Caco-2 (cell line): ENCODE results near the gene TBX10. TPM values are rescaled to one million over a fixed set of nuclear protein-coding genes. Genes with fewer than 3 reads are reported as not detected.

Experiments
- BruUV-seq: library from RNA; stranded (reverse); fragments of 400-500 nt; replicated peaks from 2 replicates; lab custom pipeline; 2021; lab: Mats Ljungman, UMichigan
- CTCF ChIA-PET: fragments of 300-600 bp; sonication (Branson Sonifier 250); formaldehyde crosslinking; loops from one replicate; lab custom pipeline; 2022; ENCODE audit warnings: antibody characterized with exemption; lab: Charles Lee
- POLR2A ChIA-PET: fragments of 300-600 bp; sonication (Branson Sonifier 250); formaldehyde crosslinking; loops from one replicate; lab custom pipeline; 2022; ENCODE audit warnings: antibody characterized with exemption; lab: Charles Lee
- DNase-seq, 2 experiments: peaks; one replicate each; pipeline versions ENCODE4 v3.0.0 to v3.0.0-alpha.2; 2020 to 2022
- H3K27me3 ChIP-seq: replicated peaks from 2 replicates; pipeline ENCODE4 v1.6.0; 2011; ENCODE audit warnings: low read length; ENCODE audit not compliant: control insufficient read depth, insufficient read depth
- H3K36me3 ChIP-seq: 2 replicates; pipeline ENCODE4 v1.5.1; 2011; ENCODE audit warnings: low read length; ENCODE audit not compliant: control insufficient read depth, insufficient read depth
- H3K4me1 ChIP-seq: fragments of 250-450 bp; sonication (Bioruptor Pico); 2 replicates; pipeline ENCODE4 v1.5.1; 2020; ENCODE audit warnings: mild to moderate bottlenecking
- H3K4me3 ChIP-seq: 2 replicates; pipeline ENCODE4 v1.5.1; 2011; ENCODE audit warnings: low read depth, mild to moderate bottlenecking, control low read depth, low read length
- H3K9me3 ChIP-seq: fragments of 250-450 bp; sonication (Bioruptor Pico); 2 replicates; pipeline ENCODE4 v1.5.1; 2020; ENCODE audit warnings: mild to moderate bottlenecking, moderate library complexity
- H3K27ac Mint-ChIP-seq: one replicate; pipeline ENCODE4 v1.8.0; 2022; ENCODE audit warnings: mixed read lengths; ENCODE audit not compliant: unreplicated experiment
- H3K27me3 Mint-ChIP-seq: one replicate; pipeline ENCODE4 v1.8.0; 2022; ENCODE audit warnings: mixed read lengths; ENCODE audit not compliant: insufficient read depth, unreplicated experiment
- H3K36me3 Mint-ChIP-seq: one replicate; pipeline ENCODE4 v1.8.0; 2022; ENCODE audit warnings: mild to moderate bottlenecking, mixed read lengths; ENCODE audit not compliant: insufficient read depth, unreplicated experiment
- H3K4me1 Mint-ChIP-seq: one replicate; pipeline ENCODE4 v1.8.0; 2022; ENCODE audit warnings: low read depth, mixed read lengths; ENCODE audit not compliant: unreplicated experiment
- H3K4me3 Mint-ChIP-seq: one replicate; pipeline ENCODE4 v1.8.0; 2022; ENCODE audit warnings: mild to moderate bottlenecking, moderate library complexity, mixed read lengths; ENCODE audit not compliant: unreplicated experiment
- H3K9me3 Mint-ChIP-seq: one replicate; pipeline ENCODE4 v1.8.0; 2022; ENCODE audit warnings: mixed read lengths; ENCODE audit not compliant: unreplicated experiment
- intact Hi-C: fragments of 100-400 bp; cut with micrococcal nuclease; formaldehyde crosslinking; loops from one replicate; pipeline ENCODE4 v1.10.0; 2022; ENCODE audit not compliant: unreplicated experiment
- total RNA-seq: library from RNA; stranded (reverse); gene quantifications from 2 replicates; pipeline ENCODE4 v1.2.3, GENCODE V29; 2022
- TF ChIP-seq, protein P1 (sequence below), 2 experiments: fragments of 200-600 bp in 1 of 2; IDR thresholded peaks; 1 replicate in 1 of 2; 2 replicates in 1 of 2; pipeline versions ENCODE4 v1.5.1 to v1.8.0; 2011 to 2022; ENCODE audit warnings: antibody characterized with exemption in 1 of 2, control low read depth in 1 of 2, inconsistent platforms in 1 of 2, low read depth in 1 of 2, low read length in 1 of 2, mild to moderate bottlenecking in 1 of 2, moderate library complexity in 1 of 2; ENCODE audit not compliant: insufficient read depth in 1 of 2, severe bottlenecking in 1 of 2, unreplicated experiment in 1 of 2

Gene TBX10
- total RNA-seq, 1 experiment from 2014 or later, result not detected

GRCh38 chr11:67611704-67612587 is 27.6 kb downstream of the TBX10 start:
- H3K36me3 ChIP-seq, result peaks cover 11% of the 10 kb centered on the region
- H3K4me1 ChIP-seq, result 0 out of 2 replicates have a peak, but pooled peaks cover 4% of the 10 kb centered on the region
- no peaks in the 10 kb centered on the region for H3K9me3 ChIP-seq
- H3K27me3 Mint-ChIP-seq, result no peaks in the 10 kb centered on the region
- H3K36me3 Mint-ChIP-seq, result peaks cover 38% of the 10 kb centered on the region
- TF ChIP-seq, protein P1, sequence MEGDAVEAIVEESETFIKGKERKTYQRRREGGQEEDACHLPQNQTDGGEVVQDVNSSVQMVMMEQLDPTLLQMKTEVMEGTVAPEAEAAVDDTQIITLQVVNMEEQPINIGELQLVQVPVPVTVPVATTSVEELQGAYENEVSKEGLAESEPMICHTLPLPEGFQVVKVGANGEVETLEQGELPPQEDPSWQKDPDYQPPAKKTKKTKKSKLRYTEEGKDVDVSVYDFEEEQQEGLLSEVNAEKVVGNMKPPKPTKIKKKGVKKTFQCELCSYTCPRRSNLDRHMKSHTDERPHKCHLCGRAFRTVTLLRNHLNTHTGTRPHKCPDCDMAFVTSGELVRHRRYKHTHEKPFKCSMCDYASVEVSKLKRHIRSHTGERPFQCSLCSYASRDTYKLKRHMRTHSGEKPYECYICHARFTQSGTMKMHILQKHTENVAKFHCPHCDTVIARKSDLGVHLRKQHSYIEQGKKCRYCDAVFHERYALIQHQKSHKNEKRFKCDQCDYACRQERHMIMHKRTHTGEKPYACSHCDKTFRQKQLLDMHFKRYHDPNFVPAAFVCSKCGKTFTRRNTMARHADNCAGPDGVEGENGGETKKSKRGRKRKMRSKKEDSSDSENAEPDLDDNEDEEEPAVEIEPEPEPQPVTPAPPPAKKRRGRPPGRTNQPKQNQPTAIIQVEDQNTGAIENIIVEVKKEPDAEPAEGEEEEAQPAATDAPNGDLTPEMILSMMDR (IDR thresholded peaks at IDR 0.05; ENCODE audit: insufficient read depth in 1 of 2, low read depth in 1 of 2, low read length in 1 of 2, severe bottlenecking in 1 of 2, unreplicated experiment in 1 of 2), result no peak
- POLR2A ChIA-PET, result no interaction called here
- CTCF ChIA-PET, result interaction anchor here (1.0 kb wide), 1 partner anchor 17 kb away, joined by 9 read pairs; the partner anchor contains the start of gene NUDT8
- peaks cover 2% of the 10 kb centered on the region for H3K4me1 Mint-ChIP-seq
- no peaks in the 10 kb centered on the region for H3K27me3 ChIP-seq
- H3K4me3 ChIP-seq, result no peak overlapping the region
- intact Hi-C loops, result no loop called here
- no peak overlapping the region for H3K27ac Mint-ChIP-seq
- no peak overlapping the region for H3K4me3 Mint-ChIP-seq
- no peak for DNase-seq
- BruUV-seq, result no TSS peak
- H3K9me3 Mint-ChIP-seq, result no peaks in the 10 kb centered on the region

DNA sequence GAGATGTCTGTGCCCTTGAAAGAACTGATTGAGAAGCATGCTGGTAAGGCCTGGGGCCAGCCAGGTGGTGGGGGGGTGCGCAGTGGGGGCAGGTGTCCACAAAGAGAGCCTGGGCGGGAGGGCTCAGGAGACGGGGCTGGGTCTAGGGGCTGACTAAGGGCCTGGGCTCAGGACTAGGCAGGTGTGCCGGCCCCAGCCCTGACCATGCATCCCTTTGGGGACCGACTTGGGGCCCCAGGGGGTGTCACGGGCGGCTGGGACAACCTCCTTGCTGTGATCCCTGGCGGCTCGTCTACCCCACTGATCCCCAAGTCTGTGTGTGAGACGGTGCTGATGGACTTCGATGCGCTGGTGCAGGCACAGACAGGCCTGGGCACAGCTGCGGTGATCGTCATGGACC is 28.4 kb downstream of the TBX10 start:
- POLR2A ChIA-PET, result no interaction called here
- CTCF ChIA-PET, result no interaction called here
- intact Hi-C loops, result no loop called here

DNA sequence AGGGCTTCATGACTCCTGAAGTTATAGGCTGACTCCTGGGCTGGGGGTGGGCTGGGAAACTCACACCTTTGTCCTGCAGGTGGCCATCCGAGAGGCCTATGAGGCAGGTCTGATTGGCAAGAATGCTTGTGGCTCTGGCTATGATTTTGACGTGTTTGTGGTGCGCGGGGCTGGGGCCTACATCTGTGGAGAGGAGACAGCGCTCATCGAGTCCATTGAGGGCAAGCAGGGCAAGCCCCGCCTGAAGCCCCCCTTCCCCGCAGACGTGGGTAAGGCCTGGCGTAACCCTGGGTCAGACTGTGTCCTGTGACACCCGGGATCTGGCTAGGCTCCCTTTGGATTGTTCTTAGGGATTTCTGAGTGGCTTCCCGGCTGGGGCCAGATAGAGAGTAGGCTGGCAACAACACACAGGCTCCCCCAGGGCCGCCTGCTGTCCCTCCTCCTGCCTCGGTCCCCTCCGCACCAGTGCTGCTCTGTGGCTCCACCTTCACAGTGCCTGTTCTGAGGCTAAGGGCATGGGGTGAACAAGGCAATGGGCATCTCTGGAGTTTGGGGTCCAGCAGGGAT is 29.2 kb downstream of the TBX10 start:
- intact Hi-C loops, result no loop called here
- no TSS peak for BruUV-seq
- Mint-ChIP-seq H3K4me1 (no peaks in the 10 kb centered on the region), H3K9me3 (no peaks in the 10 kb centered on the region), H3K27me3 (no peaks in the 10 kb centered on the region), H3K36me3 (peaks cover 42% of the 10 kb centered on the region), H3K27ac (no peak overlapping the region), H3K4me3 (no peak overlapping the region)
- DNase-seq, result no peak
- H3K4me3 ChIP-seq, result no peak overlapping the region
- TF ChIP-seq, protein P1 (IDR thresholded peaks at IDR 0.05; ENCODE audit: insufficient read depth in 1 of 2, low read depth in 1 of 2, low read length in 1 of 2, severe bottlenecking in 1 of 2, unreplicated experiment in 1 of 2), result no peak
- peaks cover 10% of the 10 kb centered on the region; the same call in 1 of the 2 replicates for H3K4me1 ChIP-seq
- ChIA-PET CTCF (interaction anchor here (0.6 kb wide), 1 partner anchor 303 kb away, joined by 5 read pairs; no protein-coding TSS in a partner anchor), POLR2A (no interaction called here)
- H3K27me3 ChIP-seq, result no peaks in the 10 kb centered on the region
- no peaks in the 10 kb centered on the region for H3K9me3 ChIP-seq
- peaks cover 11% of the 10 kb centered on the region for H3K36me3 ChIP-seq

More for the DNA sequence above, 28.4 kb downstream of the TBX10 start:
- Histone ChIP-seq H3K36me3 (peaks cover 11% of the 10 kb centered on the region), H3K4me3 (no peak overlapping the region), H3K9me3 (no peaks in the 10 kb centered on the region), H3K27me3 (no peaks in the 10 kb centered on the region), H3K4me1 (peaks cover 6% of the 10 kb centered on the region; the same call in 1 of the 2 replicates)
- Mint-ChIP-seq H3K9me3 (no peaks in the 10 kb centered on the region), H3K36me3 (peaks cover 42% of the 10 kb centered on the region), H3K4me1 (no peaks in the 10 kb centered on the region), H3K4me3 (no peak overlapping the region), H3K27me3 (no peaks in the 10 kb centered on the region), H3K27ac (no peak overlapping the region)
- TF ChIP-seq, protein P1 (IDR thresholded peaks at IDR 0.05; ENCODE audit: insufficient read depth in 1 of 2, low read depth in 1 of 2, low read length in 1 of 2, severe bottlenecking in 1 of 2, unreplicated experiment in 1 of 2), result no peak
- DNase-seq, result no peak
- BruUV-seq, result no TSS peak
